GM19324 (cell line): Measurements from ENCODE around the gene GSTM1.
A peak's percentile ranks its signal among the peaks of the same experiment; 100 is the strongest.
"Not testable (repeated sequence)": the region's sequence is repeated elsewhere in the genome, so short reads cannot be mapped to it uniquely, and the experiment has no call there.

Experiments used
- ATAC-seq: cut with Tn5 transposase; IDR thresholded peaks from one replicate; pipeline ENCODE4 v1.9.1; 2021; ENCODE audit warnings: mild to moderate bottlenecking, moderate library complexity; ENCODE audit not compliant: unreplicated experiment, low FRiP score

GSTM1 gene

GRCh38 chr1:109659145-109659544 lies 28.5 kb upstream of the GSTM1 start:
- no peak for ATAC-seq

- ATAC-seq = no peak
Observed at GRCh38 chr1:109659997-109660690, 27.5 kb upstream of the GSTM1 start.

- not testable (repeated sequence) for ATAC-seq
Observed at GRCh38 chr1:109660691-109661026, 27.0 kb upstream of the GSTM1 start.

- ATAC-seq = no peak
Observed at GRCh38 chr1:109661391-109661790, 26.2 kb upstream of the GSTM1 start.

GRCh38 chr1:109664671-109665070 lies 22.9 kb upstream of the GSTM1 start:
- ATAC-seq = no peak

GRCh38 chr1:109667452-109668122 lies 20.0 kb upstream of the GSTM1 start, which contains the start of gene GSTM2:
Gene GSTM2 (plus strand): TSS chr1:109668057. CDS start chr1:109668116, 59 bp downstream.
- ATAC-seq = peak; percentile 78

- ATAC-seq = no peak
Observed at GRCh38 chr1:109668123-109668775, 19.4 kb upstream of the GSTM1 start.

GRCh38 chr1:109669246-109669948 lies 18.2 kb upstream of the GSTM1 start:
- no peak for ATAC-seq

- not testable (repeated sequence) for ATAC-seq
Observed at GRCh38 chr1:109669949-109670302, 17.7 kb upstream of the GSTM1 start.

- no peak for ATAC-seq
Observed at GRCh38 chr1:109671067-109671466, 16.6 kb upstream of the GSTM1 start.

GRCh38 chr1:109673861-109674260 lies 13.8 kb upstream of the GSTM1 start:
- ATAC-seq = not testable (repeated sequence)

- not testable (repeated sequence) for ATAC-seq
Observed at GRCh38 chr1:109676683-109677381, 10.8 kb upstream of the GSTM1 start.

- ATAC-seq = no peak
Observed at GRCh38 chr1:109677459-109677858, 10.2 kb upstream of the GSTM1 start.

GRCh38 chr1:109678637-109679036 lies 9.0 kb upstream of the GSTM1 start:
- ATAC-seq = not testable (repeated sequence)

GRCh38 chr1:109684777-109685176 lies 2.8 kb upstream of the GSTM1 start:
- ATAC-seq = not testable (repeated sequence)

GRCh38 chr1:109685399-109685798 lies 2.2 kb upstream of the GSTM1 start:
- not testable (repeated sequence) for ATAC-seq

- not testable (repeated sequence) for ATAC-seq
Observed at GRCh38 chr1:109685890-109686289, 1.7 kb upstream of the GSTM1 start.

- not testable (repeated sequence) for ATAC-seq
Observed at GRCh38 chr1:109687109-109687508, 508 bp upstream of the GSTM1 start.

GRCh38 chr1:109689844-109690405 lies 2.3 kb downstream of the GSTM1 start:
- no peak for ATAC-seq

GRCh38 chr1:109691759-109692158 lies 4.1 kb downstream of the GSTM1 start:
- no peak for ATAC-seq
